H1 (cell line): ENCODE measurements around the gene PBX2. TPM values are rescaled to one million over a fixed set of nuclear protein-coding genes. Genes with fewer than 3 reads are reported as not detected.

Source experiments
- CTCF ChIA-PET: fragments of 300-600 bp; sonication (Branson Sonifier 250); formaldehyde crosslinking; loops from one replicate; lab custom pipeline; 2021; ENCODE audit not compliant: partially characterized antibody; lab: Charles Lee
- POLR2A ChIA-PET: fragments of 300-600 bp; sonication (Branson Sonifier 250); formaldehyde crosslinking; loops from one replicate; lab custom pipeline; 2021; ENCODE audit warnings: inconsistent platforms; ENCODE audit not compliant: partially characterized antibody; lab: Charles Lee
- DNase-seq, 2 experiments: peaks; one replicate each; pipeline versions ENCODE4 v3.0.0 to v3.0.0-alpha.2; 2010 to 2022; ENCODE audit warnings: low spot score in 2 of 2, low read depth in 1 of 2, mixed read lengths in 1 of 2
- FAIRE-seq: peaks from 2 replicates; lab custom pipeline; 2011; peaks lifted over from hg19 to GRCh38; lab: Jason Lieb, UNC
- H2AFZ ChIP-seq: 2 replicates; pipeline ENCODE4 v1.8.1; 2012; ENCODE audit warnings: low read length, inconsistent platforms
- H2AK5ac ChIP-seq: 2 replicates; pipeline ENCODE4 v1.6.1; 2013; ENCODE audit warnings: low read depth, low read length
- H2BK120ac ChIP-seq: replicated peaks from 2 replicates; pipeline ENCODE3; 2013; ENCODE audit warnings: low read depth, low read length, inconsistent platforms
- H2BK12ac ChIP-seq: 2 replicates; pipeline ENCODE4 v1.6.1; 2013; ENCODE audit warnings: low read depth, low read length
- H2BK15ac ChIP-seq: 2 replicates; pipeline ENCODE4 v1.6.1; 2013; ENCODE audit warnings: low read length
- H2BK20ac ChIP-seq: 2 replicates; pipeline ENCODE4 v1.6.1; 2013; ENCODE audit warnings: low read length
- H2BK5ac ChIP-seq: 2 replicates; pipeline ENCODE4 v1.6.1; 2013; ENCODE audit warnings: low read depth, low read length
- H3K14ac ChIP-seq: 2 replicates; pipeline ENCODE4 v1.6.1; 2013; ENCODE audit warnings: inconsistent platforms; ENCODE audit not compliant: insufficient read length
- H3K18ac ChIP-seq: 2 replicates; pipeline ENCODE4 v1.6.1; 2013; ENCODE audit warnings: low read length; ENCODE audit errors: extremely low read depth
- H3K23ac ChIP-seq: 2 replicates; pipeline ENCODE4 v1.6.1; 2013; ENCODE audit warnings: inconsistent platforms; ENCODE audit not compliant: insufficient read length
- H3K23me2 ChIP-seq: 2 replicates; pipeline ENCODE4 v1.6.1; 2013; ENCODE audit warnings: low read depth, low read length
- H3K27ac ChIP-seq: 2 replicates; pipeline ENCODE4 v1.6.1; 2011; ENCODE audit warnings: low read depth, low read length, inconsistent platforms
- H3K27me3 ChIP-seq, 4 experiments: replicated peaks in 1 of 4; 1 replicate in 1 of 4; 2 replicates in 3 of 4; pipeline versions ENCODE4 v1.6.1 to v1.8.1; 2011 to 2013; ENCODE audit warnings: low read length in 3 of 4, mild to moderate bottlenecking in 3 of 4, inconsistent platforms in 2 of 4, mixed read lengths in 2 of 4, moderate library complexity in 1 of 4; ENCODE audit not compliant: control insufficient read depth in 3 of 4, insufficient read depth in 3 of 4; ENCODE audit errors: extremely low read depth in 1 of 4
- H3K36me3 ChIP-seq, 4 experiments: 2 replicates each; pipeline versions ENCODE4 v1.6.1 to v1.8.1; 2011 to 2013; ENCODE audit warnings: mild to moderate bottlenecking in 4 of 4, low read length in 3 of 4, moderate library complexity in 2 of 4, control low read depth in 1 of 4, inconsistent platforms in 1 of 4; ENCODE audit not compliant: insufficient read depth in 4 of 4, control insufficient read depth in 2 of 4
- H3K4ac ChIP-seq: replicated peaks from 2 replicates; pipeline ENCODE3; 2013; ENCODE audit warnings: low read length, low read depth, mixed read lengths, inconsistent platforms; ENCODE audit not compliant: insufficient read length
- H3K4me1 ChIP-seq, 4 experiments: replicated peaks in 1 of 4; 1 replicate in 1 of 4; 2 replicates in 3 of 4; pipeline versions ENCODE4 v1.6.1 to v1.8.1; 2011 to 2013; ENCODE audit warnings: low read length in 3 of 4, inconsistent platforms in 2 of 4, mixed read lengths in 1 of 4; ENCODE audit not compliant: insufficient read depth in 4 of 4, control insufficient read depth in 3 of 4
- H3K4me2 ChIP-seq, 2 experiments: 2 replicates each; pipeline versions ENCODE4 v1.6.1 to v1.8.1; 2011 to 2013; ENCODE audit warnings: low read depth in 2 of 2, low read length in 2 of 2, control low read depth in 1 of 2, inconsistent platforms in 1 of 2, mild to moderate bottlenecking in 1 of 2; ENCODE audit not compliant: insufficient read depth in 1 of 2
- H3K4me3 ChIP-seq, 4 experiments: fragments of 200-600, 300-600 bp in 1 of 4; sonication (generic), shearing (Covaris generic), sonication (Bioruptor Twin) in 1 of 4; 2 replicates each; pipeline versions ENCODE4 v1.5.1 to v1.8.1; 2011 to 2016; ENCODE audit warnings: low read length in 4 of 4, low read depth in 3 of 4, control low read depth in 2 of 4, inconsistent platforms in 2 of 4, mild to moderate bottlenecking in 2 of 4, mixed read lengths in 1 of 4, moderate library complexity in 1 of 4; ENCODE audit not compliant: insufficient read depth in 2 of 4; ENCODE audit errors: extremely low read depth in 1 of 4
- H3K56ac ChIP-seq: replicated peaks from 2 replicates; pipeline ENCODE3; 2013; ENCODE audit warnings: low read depth, mild to moderate bottlenecking, mixed read lengths, low read length, inconsistent platforms; ENCODE audit not compliant: insufficient read length
- H3K79me1 ChIP-seq: 2 replicates; pipeline ENCODE4 v1.6.1; 2013; ENCODE audit warnings: low read depth, low read length, control low read depth
- H3K79me2 ChIP-seq, 2 experiments: 2 replicates each; pipeline versions ENCODE4 v1.6.1 to v1.8.1; 2012 to 2013; ENCODE audit warnings: low read length in 2 of 2, mild to moderate bottlenecking in 2 of 2, inconsistent platforms in 1 of 2; ENCODE audit not compliant: insufficient read depth in 2 of 2, control insufficient read depth in 1 of 2
- H3K9ac ChIP-seq, 4 experiments: replicated peaks in 1 of 4; 1 replicate in 1 of 4; 2 replicates in 3 of 4; pipeline versions ENCODE4 v1.6.1 to v1.8.1; 2011 to 2013; ENCODE audit warnings: low read depth in 3 of 4, low read length in 3 of 4, control low read depth in 2 of 4, mild to moderate bottlenecking in 2 of 4, moderate library complexity in 2 of 4, inconsistent platforms in 1 of 4; ENCODE audit errors: extremely low read depth in 1 of 4
- H3K9me3 ChIP-seq, 2 experiments: 2 replicates each; pipeline versions ENCODE4 v1.6.1 to v1.8.1; 2012 to 2013; ENCODE audit warnings: mild to moderate bottlenecking in 2 of 2, moderate library complexity in 2 of 2, control low read depth in 1 of 2, inconsistent platforms in 1 of 2, low read depth in 1 of 2, low read length in 1 of 2, mixed read lengths in 1 of 2; ENCODE audit not compliant: insufficient read depth in 2 of 2
- H4K20me1 ChIP-seq, 2 experiments: replicated peaks in 1 of 2; 2 replicates each; pipeline versions ENCODE3 to v1.8.1; 2011 to 2013; ENCODE audit warnings: inconsistent platforms in 2 of 2, low read length in 2 of 2, mild to moderate bottlenecking in 1 of 2; ENCODE audit not compliant: insufficient read depth in 2 of 2, control insufficient read depth in 1 of 2
- H4K5ac ChIP-seq: 2 replicates; pipeline ENCODE4 v1.6.1; 2013; ENCODE audit warnings: low read length, low read depth, mixed read lengths, inconsistent platforms; ENCODE audit not compliant: insufficient read length
- H4K8ac ChIP-seq: 2 replicates; pipeline ENCODE4 v1.8.0; 2013; ENCODE audit warnings: mild to moderate bottlenecking, moderate library complexity, low read length, inconsistent platforms; ENCODE audit not compliant: insufficient read depth; ENCODE audit errors: extremely low read depth
- H4K91ac ChIP-seq: replicated peaks from 2 replicates; pipeline ENCODE3; 2013; ENCODE audit warnings: low read length, mixed read lengths, inconsistent platforms; ENCODE audit not compliant: insufficient read length
- RFX5 ChIP-seq: IDR thresholded peaks from 2 replicates; pipeline ENCODE4 v1.6.1; 2011; ENCODE audit warnings: low read depth, low read length, improper control_type of control experiment, borderline replicate concordance
- WGBS, 2 experiments: shearing (Covaris generic) in 1 of 2; methylation state at CpG; one replicate each; pipeline versions ENCODE4 v1.1.6 to v1.1.7; 2013 to 2015; ENCODE audit warnings: low lambda C conversion rate in 2 of 2, mixed read lengths in 2 of 2, inconsistent platforms in 1 of 2, low coverage in 1 of 2, missing lambda C conversion rate in 1 of 2; ENCODE audit not compliant: insufficient replicate concordance in 2 of 2, insufficient coverage in 1 of 2, insufficient read length in 1 of 2; ENCODE audit errors: extremely low coverage in 1 of 2, missing lambda C conversion rate in 1 of 2; 5-methylcytosine and 5-hydroxymethylcytosine counted together
- polyA plus RNA-seq, 7 experiments: library from polyadenylated mRNA; depleted of rRNA in 3 of 7; stranded (reverse) in 5 of 7; unstranded in 2 of 7; fragments of >200 nt in 5 of 7; fragments of 200-250 nt in 2 of 7; gene quantifications; 1 replicate in 5 of 7; 2 replicates in 1 of 7; 4 replicates in 1 of 7; pipeline versions ENCODE4 v1.2.1 to v1.2.3, GENCODE V29; 2011 to 2013; ENCODE audit warnings: missing spikeins in 2 of 7, mixed read lengths in 2 of 7
- total RNA-seq: library from RNA; stranded (reverse); fragmentation: NEBNext Ultra II Directional; extraction: Animal tissue kit (Norgen Biotek cat#: 25700); gene quantifications from 2 replicates; pipeline ENCODE4 v1.2.1, GENCODE V29; 2021

Gene PBX2
- total and polyA plus RNA-seq, 2 of the 8 experiments (the other 6 are each of a cell fraction or from before 2014, with no cell fraction given), result 102 to 130 TPM

GRCh38 chr6:32213649-32214048 lies 23.6 kb upstream of the PBX2 start:
- H2BK120ac ChIP-seq, result no peak overlapping the region
- H3K79me2 ChIP-seq, result no peaks in the 10 kb centered on the region
- H2AK5ac ChIP-seq, result no peak overlapping the region
- FAIRE-seq (no peak), DNase-seq (no peak)
- H3K9me3 ChIP-seq, result no peaks in the 10 kb centered on the region
- no peak overlapping the region for H3K4me2 ChIP-seq
- no peak overlapping the region for H3K56ac ChIP-seq
- H2BK5ac ChIP-seq, result no peak overlapping the region
- ChIA-PET CTCF (interaction anchor here (0.5 to 0.9 kb wide), 3 partner anchors 71 to 1538 kb away, joined by 3 to 4 read pairs (median 3); no protein-coding TSS in a partner anchor), POLR2A (interaction anchor here (1.2 kb wide), 1 partner anchor 11 kb away, joined by 3 read pairs; no protein-coding TSS in a partner anchor)
- H3K4me3 ChIP-seq, result no peak overlapping the region
- H3K4me1 ChIP-seq, result no peaks in the 10 kb centered on the region
- H4K20me1 ChIP-seq, result no peaks in the 10 kb centered on the region
- no peak overlapping the region for H2BK12ac ChIP-seq
- H4K91ac ChIP-seq, result no peak overlapping the region
- H3K27ac ChIP-seq, result no peak overlapping the region
- H3K18ac ChIP-seq, result no peak overlapping the region
- H3K36me3 ChIP-seq, result no peaks in the 10 kb centered on the region
- no peak overlapping the region for H3K9ac ChIP-seq
- H3K23ac ChIP-seq, result no peak overlapping the region
- H2AFZ ChIP-seq, result no peak overlapping the region
- no peak overlapping the region for H2BK15ac ChIP-seq
- WGBS, 2 experiments, result 97 to 100% methylated on average over 3 to 5 of the region's 6 CpGs
- TF ChIP-seq RFX5, result no peak
- H3K4ac ChIP-seq, result no peak overlapping the region
- no peaks in the 10 kb centered on the region; the same call in 1 of the 2 replicates for H3K23me2 ChIP-seq
- no peaks in the 10 kb centered on the region for H3K27me3 ChIP-seq
- no peak overlapping the region for H2BK20ac ChIP-seq
- no peak overlapping the region for H3K14ac ChIP-seq
- H4K5ac ChIP-seq, result no peak overlapping the region
- no peaks in the 10 kb centered on the region; the same call in 1 of the 2 replicates for H3K79me1 ChIP-seq
- H4K8ac ChIP-seq, result no peak overlapping the region
